HCT116 (cell line): ENCODE measurements around the gene OR2L8. TPM values are rescaled to one million over a fixed set of nuclear protein-coding genes. Genes with fewer than 3 reads are reported as not detected.
A peak's percentile ranks its signal among the peaks of the same experiment; 100 is the strongest.

Experiments
- ATAC-seq: fragments of 200-7000 bp; cut with Tn5 transposase; 2 replicates; pipeline ENCODE4 v1.9.1; 2020; ENCODE audit warnings: mild to moderate bottlenecking, moderate library complexity
- BruUV-seq: library from RNA; stranded (reverse); fragments of 400-500 nt; replicated peaks from 2 replicates; lab custom pipeline; 2021; lab: Mats Ljungman, UMichigan
- CTCF ChIA-PET: fragments of 300-600 bp; sonication (Branson Sonifier 250); formaldehyde crosslinking; loops from one replicate; lab custom pipeline; 2021; ENCODE audit warnings: antibody characterized with exemption; lab: Charles Lee
- POLR2A ChIA-PET: fragments of 300-600, 350-600 bp; sonication (Branson Sonifier 250); formaldehyde crosslinking; loops from one replicate; lab custom pipeline; 2021; ENCODE audit warnings: antibody characterized with exemption; lab: Charles Lee
- RAD21 ChIA-PET, 2 experiments: fragments of 300-600 bp; sonication (Branson Sonifier 250); formaldehyde crosslinking; loops; one replicate each; lab custom pipeline; 2023; ENCODE audit warnings: low total read pairs in 2 of 2; ENCODE audit not compliant: uncharacterized antibody in 2 of 2, unreplicated experiment in 2 of 2, low non-redundant PET in 1 of 2; lab: Charles Lee
- DNase-seq: peaks from one replicate; pipeline ENCODE4 v3.0.0-alpha.2; 2010; ENCODE audit warnings: low read depth, low spot score
- H2AFZ ChIP-seq: fragments of 200-600 bp; shearing (Covaris generic), sonication (generic); 2 replicates; pipeline ENCODE4 v1.6.1; 2017; ENCODE audit warnings: low read depth, mixed run types, mixed read lengths, antibody characterized with exemption, low read length; ENCODE audit not compliant: poor library complexity, severe bottlenecking
- H3K27ac ChIP-seq: 2 replicates; pipeline ENCODE4 v1.5.1; 2012; ENCODE audit warnings: low read depth, low read length
- H3K27me3 ChIP-seq: fragments of 200-600 bp; sonication (generic); 2 replicates; pipeline ENCODE4 v1.6.1; 2016; ENCODE audit warnings: mixed run types, low read length, mixed read lengths; ENCODE audit not compliant: insufficient read depth
- H3K36me3 ChIP-seq, 2 experiments: fragments of 200-500 bp in 1 of 2; fragments of 200-600 bp in 1 of 2; sonication (Bioruptor generic) in 1 of 2; sonication (generic) in 1 of 2; 2 replicates each; pipeline versions ENCODE4 v1.5.1 to v1.6.1; 2014 to 2016; ENCODE audit warnings: low read length in 2 of 2, inconsistent platforms in 1 of 2, mixed read lengths in 1 of 2, mixed run types in 1 of 2; ENCODE audit not compliant: insufficient read depth in 2 of 2, control insufficient read depth in 1 of 2
- H3K4me1 ChIP-seq, 2 experiments: fragments of 200-600 bp in 1 of 2; sonication (generic) in 1 of 2; 2 replicates each; pipeline versions ENCODE4 v1.5.1 to v1.6.1; 2012 to 2017; ENCODE audit warnings: low read length in 2 of 2, inconsistent platforms in 1 of 2, mild to moderate bottlenecking in 1 of 2, mixed read lengths in 1 of 2, mixed run types in 1 of 2, moderate library complexity in 1 of 2; ENCODE audit not compliant: insufficient read depth in 2 of 2, control insufficient read depth in 1 of 2
- H3K4me2 ChIP-seq: fragments of 200-600 bp; sonication (generic); 2 replicates; pipeline ENCODE4 v1.6.1; 2017; ENCODE audit warnings: mixed run types, low read length, mixed read lengths
- H3K4me3 ChIP-seq, 2 experiments: fragments of 200-600 bp in 1 of 2; sonication (generic) in 1 of 2; replicated peaks in 1 of 2; 2 replicates each; pipeline ENCODE4 v1.5.1; 2011 to 2016; ENCODE audit warnings: low read length in 2 of 2, control low read depth in 1 of 2, low read depth in 1 of 2, mild to moderate bottlenecking in 1 of 2, mixed read lengths in 1 of 2, mixed run types in 1 of 2
- H3K79me2 ChIP-seq: fragments of 200-600 bp; sonication (generic); 2 replicates; pipeline ENCODE4 v1.6.1; 2017; ENCODE audit warnings: mild to moderate bottlenecking, mixed run types, low read length, moderate library complexity, mixed read lengths; ENCODE audit not compliant: insufficient read depth
- H3K9ac ChIP-seq: fragments of 200-600 bp; sonication (generic); 2 replicates; pipeline ENCODE4 v1.6.1; 2016; ENCODE audit warnings: low read length, mixed read lengths
- H3K9me2 ChIP-seq: fragments of 200-600 bp; sonication (generic), shearing (Covaris generic); 2 replicates; pipeline ENCODE4 v1.6.1; 2017; ENCODE audit warnings: mixed run types, mild to moderate bottlenecking, moderate library complexity; ENCODE audit not compliant: insufficient read depth
- H3K9me3 ChIP-seq, 2 experiments: fragments of 200-500 bp in 1 of 2; fragments of 200-600 bp in 1 of 2; sonication (Bioruptor generic) in 1 of 2; sonication (generic) in 1 of 2; 2 replicates each; pipeline ENCODE4 v1.6.1; 2014 to 2017; ENCODE audit warnings: low read length in 2 of 2, mixed read lengths in 2 of 2, inconsistent platforms in 1 of 2, low read depth in 1 of 2, mild to moderate bottlenecking in 1 of 2, mixed run types in 1 of 2, moderate library complexity in 1 of 2; ENCODE audit not compliant: control insufficient read depth in 1 of 2, insufficient read depth in 1 of 2
- H4K20me1 ChIP-seq: fragments of 200-600 bp; sonication (generic), shearing (Covaris generic); 2 replicates; pipeline ENCODE4 v1.6.1; 2017; ENCODE audit warnings: mixed run types, mild to moderate bottlenecking, moderate library complexity; ENCODE audit not compliant: insufficient read depth
- CBX3 ChIP-seq: IDR thresholded peaks from 2 replicates; pipeline ENCODE4 v1.6.1; 2012; ENCODE audit warnings: low read depth
- CEBPB ChIP-seq: IDR thresholded peaks from 2 replicates; pipeline ENCODE4 v1.6.1; 2012; ENCODE audit warnings: low read depth
- EGR1 ChIP-seq: IDR thresholded peaks from 2 replicates; pipeline ENCODE4 v1.6.1; 2012; ENCODE audit warnings: low read depth
- ELF1 ChIP-seq: IDR thresholded peaks from 2 replicates; pipeline ENCODE4 v1.6.1; 2012; ENCODE audit warnings: low read depth, borderline replicate concordance
- EZH2 ChIP-seq: fragments of 200-600 bp; sonication (generic); IDR thresholded peaks from 2 replicates; pipeline ENCODE4 v1.6.1; 2017; ENCODE audit warnings: antibody characterized with exemption, mixed run types
- EZH2phosphoT487 ChIP-seq: fragments of 200-600 bp; IDR thresholded peaks from 2 replicates; pipeline ENCODE4 v1.6.1; 2018; ENCODE audit warnings: antibody characterized with exemption, borderline replicate concordance
- JUND ChIP-seq: IDR thresholded peaks from 2 replicates; pipeline ENCODE4 v1.6.1; 2012
- POLR2A ChIP-seq: IDR thresholded peaks from 2 replicates; pipeline ENCODE4 v1.7.0; 2011; ENCODE audit warnings: borderline replicate concordance; ENCODE audit not compliant: insufficient read depth, insufficient read length; ENCODE audit errors: extremely low read depth
- POLR2AphosphoS5 ChIP-seq: IDR thresholded peaks from 2 replicates; pipeline ENCODE4 v1.6.1; 2011; ENCODE audit warnings: mild to moderate bottlenecking, low read depth, low read length, moderate library complexity
- RAD21 ChIP-seq: IDR thresholded peaks from 2 replicates; pipeline ENCODE4 v1.6.1; 2012; ENCODE audit warnings: low read depth, mild to moderate bottlenecking
- SIN3A ChIP-seq: IDR thresholded peaks from 2 replicates; pipeline ENCODE4 v1.6.1; 2012; ENCODE audit warnings: low read depth
- SP1 ChIP-seq: IDR thresholded peaks from 2 replicates; pipeline ENCODE4 v1.6.1; 2012; ENCODE audit warnings: low read depth
- SRF ChIP-seq: IDR thresholded peaks from 2 replicates; pipeline ENCODE4 v1.6.1; 2012; ENCODE audit warnings: low read depth
- ZFX ChIP-seq: fragments of 450-650 bp; IDR thresholded peaks from 2 replicates; pipeline ENCODE4 v1.6.1; 2017
- ZNF274 ChIP-seq: fragments of 200-500 bp; sonication (Bioruptor generic); IDR thresholded peaks from 2 replicates; pipeline ENCODE4 v1.6.1; 2014; ENCODE audit warnings: mild to moderate bottlenecking, low read depth, low read length, inconsistent platforms
- intact Hi-C: fragments of 100-400 bp; cut with micrococcal nuclease; formaldehyde crosslinking; loops from 2 replicates; pipeline ENCODE4 v1.10.0; 2022
- total RNA-seq: library from RNA; stranded (reverse); gene quantifications from one replicate; pipeline ENCODE4 v1.2.1, GENCODE V29; 2021; ENCODE audit not compliant: unreplicated experiment
- TF ChIP-seq, protein P1 (sequence below): IDR thresholded peaks from 2 replicates; pipeline ENCODE4 v1.6.1; 2011; ENCODE audit warnings: mild to moderate bottlenecking, low read length, moderate library complexity; ENCODE audit not compliant: insufficient replicate concordance; ENCODE audit errors: extremely low read depth
- TF ChIP-seq, protein P2 (sequence below): IDR thresholded peaks from 2 replicates; pipeline ENCODE4 v1.6.1; 2012
- TF ChIP-seq, protein P3 (sequence below): IDR thresholded peaks from 2 replicates; pipeline ENCODE4 v1.6.1; 2012; ENCODE audit warnings: low read depth
- TF ChIP-seq, protein P4 (sequence below), 3 experiments: fragments of 200-600 bp in 1 of 3; sonication (generic) in 1 of 3; IDR thresholded peaks in 2 of 3; conservative IDR thresholded peaks in 1 of 3; 2 replicates each; pipeline ENCODE4 v1.5.1; 2012 to 2017; ENCODE audit warnings: low read depth in 2 of 3, low read length in 2 of 3, antibody characterized with exemption in 1 of 3, borderline replicate concordance in 1 of 3, control low read depth in 1 of 3, mild to moderate bottlenecking in 1 of 3, mixed read lengths in 1 of 3, mixed run types in 1 of 3, moderate library complexity in 1 of 3; ENCODE audit not compliant: insufficient read depth in 1 of 3
- TF ChIP-seq, protein P5 (sequence below): IDR thresholded peaks from 2 replicates; pipeline ENCODE4 v1.6.1; 2012

The OR2L8 gene
- total RNA-seq, 1 experiment from 2014 or later: not detected

DNA sequence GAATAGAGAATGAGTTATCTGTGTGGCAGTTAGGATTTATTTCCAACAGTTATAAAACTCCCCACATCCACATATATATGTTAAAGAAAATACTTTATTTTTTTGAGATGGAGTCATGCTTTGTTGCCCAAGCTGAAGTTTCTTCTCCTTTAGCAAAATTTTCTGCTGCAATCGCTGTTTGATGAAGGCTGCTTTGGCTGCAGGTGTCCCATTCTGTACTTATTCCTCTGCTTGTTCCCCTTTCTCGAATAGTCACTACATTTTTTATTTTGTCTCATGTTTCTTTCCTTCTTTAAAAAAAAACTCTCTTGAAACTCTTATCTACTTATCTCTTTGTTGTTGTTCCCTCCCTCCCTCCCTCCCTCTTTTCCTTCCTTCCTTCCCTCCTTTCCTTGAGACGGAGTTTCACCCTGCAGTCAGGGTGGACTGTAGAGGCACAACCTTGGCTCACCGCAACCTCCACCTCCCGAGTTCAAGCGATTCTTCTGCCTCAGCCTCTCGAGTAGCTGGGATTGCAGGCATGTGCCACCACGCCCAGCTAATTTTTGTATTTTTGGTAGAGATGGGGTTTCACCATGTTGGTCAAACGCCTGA lies 42.7 kb upstream of the OR2L8 start:
- H4K20me1 ChIP-seq: no peaks in the 10 kb centered on the region
- no peaks in the 10 kb centered on the region for H3K9me2 ChIP-seq
- CTCF ChIA-PET: no interaction called here
- ATAC-seq: peak; percentile 25; the same call in 1 of the 2 replicates
- no peak overlapping the region for H3K4me2 ChIP-seq
- POLR2A ChIA-PET: no interaction called here
- no peak overlapping the region for H2AFZ ChIP-seq
- no peaks in the 10 kb centered on the region for H3K36me3 ChIP-seq
- H3K27me3 ChIP-seq: no peaks in the 10 kb centered on the region
- H3K79me2 ChIP-seq: no peaks in the 10 kb centered on the region
- H3K27ac ChIP-seq: no peak overlapping the region
- RAD21 ChIA-PET: no interaction called here
- no TSS peak for BruUV-seq
- no peak for DNase-seq
- no peaks in the 10 kb centered on the region for H3K4me1 ChIP-seq
- H3K4me3 ChIP-seq: no peak overlapping the region
- intact Hi-C loops: no loop called here
- no peak overlapping the region for H3K9ac ChIP-seq
- H3K9me3 ChIP-seq: peaks cover 0 to 8% of the 10 kb centered on the region in 2 experiments; a peak in 2 of 4 replicates
- TF ChIP-seq EZH2phosphoT487 (no peak), SP1 (no peak), CBX3 (no peak), CEBPB (no peak), ELF1 (no peak), JUND (no peak), ZFX (no peak), EGR1 (no peak), SIN3A (no peak), SRF (no peak), RAD21 (no peak), ZNF274 (no peak), EZH2 (no peak), POLR2A (no peak), POLR2AphosphoS5 (no peak)
- TF ChIP-seq, protein P1, sequence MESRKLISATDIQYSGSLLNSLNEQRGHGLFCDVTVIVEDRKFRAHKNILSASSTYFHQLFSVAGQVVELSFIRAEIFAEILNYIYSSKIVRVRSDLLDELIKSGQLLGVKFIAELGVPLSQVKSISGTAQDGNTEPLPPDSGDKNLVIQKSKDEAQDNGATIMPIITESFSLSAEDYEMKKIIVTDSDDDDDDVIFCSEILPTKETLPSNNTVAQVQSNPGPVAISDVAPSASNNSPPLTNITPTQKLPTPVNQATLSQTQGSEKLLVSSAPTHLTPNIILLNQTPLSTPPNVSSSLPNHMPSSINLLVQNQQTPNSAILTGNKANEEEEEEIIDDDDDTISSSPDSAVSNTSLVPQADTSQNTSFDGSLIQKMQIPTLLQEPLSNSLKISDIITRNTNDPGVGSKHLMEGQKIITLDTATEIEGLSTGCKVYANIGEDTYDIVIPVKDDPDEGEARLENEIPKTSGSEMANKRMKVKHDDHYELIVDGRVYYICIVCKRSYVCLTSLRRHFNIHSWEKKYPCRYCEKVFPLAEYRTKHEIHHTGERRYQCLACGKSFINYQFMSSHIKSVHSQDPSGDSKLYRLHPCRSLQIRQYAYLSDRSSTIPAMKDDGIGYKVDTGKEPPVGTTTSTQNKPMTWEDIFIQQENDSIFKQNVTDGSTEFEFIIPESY: no peak
- TF ChIP-seq, protein P2, sequence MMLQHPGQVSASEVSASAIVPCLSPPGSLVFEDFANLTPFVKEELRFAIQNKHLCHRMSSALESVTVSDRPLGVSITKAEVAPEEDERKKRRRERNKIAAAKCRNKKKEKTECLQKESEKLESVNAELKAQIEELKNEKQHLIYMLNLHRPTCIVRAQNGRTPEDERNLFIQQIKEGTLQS: no peak
- TF ChIP-seq, protein P3, sequence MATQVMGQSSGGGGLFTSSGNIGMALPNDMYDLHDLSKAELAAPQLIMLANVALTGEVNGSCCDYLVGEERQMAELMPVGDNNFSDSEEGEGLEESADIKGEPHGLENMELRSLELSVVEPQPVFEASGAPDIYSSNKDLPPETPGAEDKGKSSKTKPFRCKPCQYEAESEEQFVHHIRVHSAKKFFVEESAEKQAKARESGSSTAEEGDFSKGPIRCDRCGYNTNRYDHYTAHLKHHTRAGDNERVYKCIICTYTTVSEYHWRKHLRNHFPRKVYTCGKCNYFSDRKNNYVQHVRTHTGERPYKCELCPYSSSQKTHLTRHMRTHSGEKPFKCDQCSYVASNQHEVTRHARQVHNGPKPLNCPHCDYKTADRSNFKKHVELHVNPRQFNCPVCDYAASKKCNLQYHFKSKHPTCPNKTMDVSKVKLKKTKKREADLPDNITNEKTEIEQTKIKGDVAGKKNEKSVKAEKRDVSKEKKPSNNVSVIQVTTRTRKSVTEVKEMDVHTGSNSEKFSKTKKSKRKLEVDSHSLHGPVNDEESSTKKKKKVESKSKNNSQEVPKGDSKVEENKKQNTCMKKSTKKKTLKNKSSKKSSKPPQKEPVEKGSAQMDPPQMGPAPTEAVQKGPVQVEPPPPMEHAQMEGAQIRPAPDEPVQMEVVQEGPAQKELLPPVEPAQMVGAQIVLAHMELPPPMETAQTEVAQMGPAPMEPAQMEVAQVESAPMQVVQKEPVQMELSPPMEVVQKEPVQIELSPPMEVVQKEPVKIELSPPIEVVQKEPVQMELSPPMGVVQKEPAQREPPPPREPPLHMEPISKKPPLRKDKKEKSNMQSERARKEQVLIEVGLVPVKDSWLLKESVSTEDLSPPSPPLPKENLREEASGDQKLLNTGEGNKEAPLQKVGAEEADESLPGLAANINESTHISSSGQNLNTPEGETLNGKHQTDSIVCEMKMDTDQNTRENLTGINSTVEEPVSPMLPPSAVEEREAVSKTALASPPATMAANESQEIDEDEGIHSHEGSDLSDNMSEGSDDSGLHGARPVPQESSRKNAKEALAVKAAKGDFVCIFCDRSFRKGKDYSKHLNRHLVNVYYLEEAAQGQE: no peak
- TF ChIP-seq, protein P4, sequence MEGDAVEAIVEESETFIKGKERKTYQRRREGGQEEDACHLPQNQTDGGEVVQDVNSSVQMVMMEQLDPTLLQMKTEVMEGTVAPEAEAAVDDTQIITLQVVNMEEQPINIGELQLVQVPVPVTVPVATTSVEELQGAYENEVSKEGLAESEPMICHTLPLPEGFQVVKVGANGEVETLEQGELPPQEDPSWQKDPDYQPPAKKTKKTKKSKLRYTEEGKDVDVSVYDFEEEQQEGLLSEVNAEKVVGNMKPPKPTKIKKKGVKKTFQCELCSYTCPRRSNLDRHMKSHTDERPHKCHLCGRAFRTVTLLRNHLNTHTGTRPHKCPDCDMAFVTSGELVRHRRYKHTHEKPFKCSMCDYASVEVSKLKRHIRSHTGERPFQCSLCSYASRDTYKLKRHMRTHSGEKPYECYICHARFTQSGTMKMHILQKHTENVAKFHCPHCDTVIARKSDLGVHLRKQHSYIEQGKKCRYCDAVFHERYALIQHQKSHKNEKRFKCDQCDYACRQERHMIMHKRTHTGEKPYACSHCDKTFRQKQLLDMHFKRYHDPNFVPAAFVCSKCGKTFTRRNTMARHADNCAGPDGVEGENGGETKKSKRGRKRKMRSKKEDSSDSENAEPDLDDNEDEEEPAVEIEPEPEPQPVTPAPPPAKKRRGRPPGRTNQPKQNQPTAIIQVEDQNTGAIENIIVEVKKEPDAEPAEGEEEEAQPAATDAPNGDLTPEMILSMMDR (IDR thresholded peaks at IDR 0.05 in 2 of 3, conservative IDR thresholded peaks at IDR 0.05 in 1 of 3; ENCODE audit: borderline replicate concordance in 1 of 3, insufficient read depth in 1 of 3, low read depth in 2 of 3, low read length in 2 of 3): no peak
- TF ChIP-seq, protein P5, sequence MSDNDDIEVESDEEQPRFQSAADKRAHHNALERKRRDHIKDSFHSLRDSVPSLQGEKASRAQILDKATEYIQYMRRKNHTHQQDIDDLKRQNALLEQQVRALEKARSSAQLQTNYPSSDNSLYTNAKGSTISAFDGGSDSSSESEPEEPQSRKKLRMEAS: no peak
